ENCODE data around the gene HNRNPUL1. TPM values are rescaled to one million over a fixed set of nuclear protein-coding genes. Genes with fewer than 3 reads are reported as not detected.

HNRNPUL1 gene
- total RNA-seq, 1 donor from 2014 or later: 143 TPM

- DNase-seq (ENCODE audit: low spot score): no peak
These were observed 43.1 kb downstream of the HNRNPUL1 start for GRCh38 chr19:41307090-41307875.

- DNase-seq (ENCODE audit: low spot score): no peak
These were observed 43.8 kb downstream of the HNRNPUL1 start for GRCh38 chr19:41307954-41308449.

GRCh38 chr19:41308450-41309179 lies 44.4 kb downstream of the HNRNPUL1 start:
- peak; percentile 96 for DNase-seq (ENCODE audit: low spot score)

- no peak for DNase-seq (ENCODE audit: low spot score)
These were observed 45.2 kb downstream of the HNRNPUL1 start for GRCh38 chr19:41309180-41310032.

- peak; percentile 96 for DNase-seq (ENCODE audit: low spot score)
These were observed 46.1 kb downstream of the HNRNPUL1 start, which contains the start of gene CCDC97 for GRCh38 chr19:41310033-41310831. CCDC97 (plus strand) TSS chr19:41310172; CDS start chr19:41310311, 139 bp downstream.

GRCh38 chr19:41311072-41311471 lies 46.9 kb downstream of the HNRNPUL1 start:
- DNase-seq (ENCODE audit: low spot score): no peak

GRCh38 chr19:41311613-41312012 lies 47.4 kb downstream of the HNRNPUL1 start:
- no peak for DNase-seq (ENCODE audit: low spot score)

- no peak for DNase-seq (ENCODE audit: low spot score)
These were observed 52.2 kb downstream of the HNRNPUL1 start for GRCh38 chr19:41316306-41316920.

- DNase-seq (ENCODE audit: low spot score): no peak
These were observed 54.7 kb downstream of the HNRNPUL1 start for GRCh38 chr19:41318696-41319499.

GRCh38 chr19:41319500-41320184 lies 55.5 kb downstream of the HNRNPUL1 start:
- no peak for DNase-seq (ENCODE audit: low spot score)

- DNase-seq (ENCODE audit: low spot score): no peak
These were observed 56.0 kb downstream of the HNRNPUL1 start for GRCh38 chr19:41320185-41320518.

GRCh38 chr19:41320568-41320967 lies 56.4 kb downstream of the HNRNPUL1 start:
- no peak for DNase-seq (ENCODE audit: low spot score)

- no peak for DNase-seq (ENCODE audit: low spot score)
These were observed 57.0 kb downstream of the HNRNPUL1 start for GRCh38 chr19:41321204-41321599.

- no peak for DNase-seq (ENCODE audit: low spot score)
These were observed 57.6 kb downstream of the HNRNPUL1 start for GRCh38 chr19:41321600-41322270.

- no peak for DNase-seq (ENCODE audit: low spot score)
These were observed 58.3 kb downstream of the HNRNPUL1 start for GRCh38 chr19:41322451-41322850.

- DNase-seq (ENCODE audit: low spot score): no peak
These were observed 58.9 kb downstream of the HNRNPUL1 start for GRCh38 chr19:41323023-41323422.

GRCh38 chr19:41323430-41324125 lies 59.4 kb downstream of the HNRNPUL1 start:
- no peak for DNase-seq (ENCODE audit: low spot score)

Data from mesenteric fat pad (tissue), 1 donor.